Endothelial cell of umbilical vein (primary cell): Measurements from ENCODE around the gene HEBP1. TPM values are rescaled to one million over a fixed set of nuclear protein-coding genes. Genes with fewer than 3 reads are reported as not detected.
A peak's percentile ranks its signal among the peaks of the same experiment; 100 is the strongest.

Source experiments
- BruUV-seq: library from RNA; stranded (reverse); fragments of 400-500 nt; replicated peaks from 2 replicates; lab custom pipeline; 2021; lab: Mats Ljungman, UMichigan
- CTCF ChIA-PET: fragments of 300-600, 350-600 bp; sonication (Branson Sonifier 250); formaldehyde crosslinking; loops from one replicate; lab custom pipeline; 2021; ENCODE audit warnings: antibody characterized with exemption, inconsistent platforms; lab: Charles Lee
- POLR2A ChIA-PET: fragments of 300-600, 350-600 bp; sonication (Branson Sonifier 250); formaldehyde crosslinking; loops from one replicate; lab custom pipeline; 2021; ENCODE audit warnings: antibody characterized with exemption, inconsistent platforms; lab: Charles Lee
- DNase-seq: peaks from one replicate; pipeline ENCODE4 v3.0.0-alpha.2; 2011; ENCODE audit warnings: low read depth, low spot score
- FAIRE-seq: peaks from 2 replicates; lab custom pipeline; 2011; peaks lifted over from hg19 to GRCh38; lab: Jason Lieb, UNC
- H2AFZ ChIP-seq: 2 replicates; pipeline ENCODE4 v1.6.0; 2012; ENCODE audit warnings: low read depth, low read length, control low read depth, inconsistent platforms
- H3K27ac ChIP-seq: 2 replicates; pipeline ENCODE4 v1.5.1; 2011; ENCODE audit warnings: low read depth, mild to moderate bottlenecking, control low read depth, low read length, moderate library complexity; ENCODE audit not compliant: insufficient read depth
- H3K27me3 ChIP-seq, 2 experiments: 2 replicates each; pipeline versions ENCODE4 v1.6.0 to v1.6.1; 2011; ENCODE audit warnings: low read length in 2 of 2, mixed read lengths in 1 of 2; ENCODE audit not compliant: control insufficient read depth in 2 of 2, insufficient read depth in 2 of 2
- H3K36me3 ChIP-seq, 2 experiments: 2 replicates in 1 of 2; 3 replicates in 1 of 2; pipeline ENCODE4 v1.5.1; 2011; ENCODE audit warnings: low read length in 2 of 2, mild to moderate bottlenecking in 1 of 2, moderate library complexity in 1 of 2; ENCODE audit not compliant: control insufficient read depth in 2 of 2, insufficient read depth in 2 of 2; ENCODE audit errors: extremely low read depth in 1 of 2
- H3K4me1 ChIP-seq: 3 replicates; pipeline ENCODE4 v1.5.1; 2011; ENCODE audit warnings: mild to moderate bottlenecking, low read length; ENCODE audit not compliant: control insufficient read depth, insufficient read depth; ENCODE audit errors: extremely low read depth
- H3K4me2 ChIP-seq: 2 replicates; pipeline ENCODE4 v1.6.1; 2011; ENCODE audit warnings: low read length, control low read depth, mixed read lengths; ENCODE audit not compliant: insufficient read depth
- H3K4me3 ChIP-seq, 3 experiments: fragments of 200-600 bp in 1 of 3; sonication (generic), shearing (Covaris generic) in 1 of 3; replicated peaks in 1 of 3; 2 replicates each; pipeline ENCODE4 v1.5.1; 2011 to 2016; ENCODE audit warnings: control low read depth in 3 of 3, low read length in 3 of 3, mild to moderate bottlenecking in 2 of 3, inconsistent platforms in 1 of 3, low read depth in 1 of 3, moderate library complexity in 1 of 3; ENCODE audit not compliant: insufficient read depth in 1 of 3
- H3K79me2 ChIP-seq: 2 replicates; pipeline ENCODE4 v1.6.0; 2012; ENCODE audit warnings: low read length, inconsistent platforms; ENCODE audit not compliant: control insufficient read depth, insufficient read depth
- H3K9ac ChIP-seq: replicated peaks from 2 replicates; pipeline ENCODE3; 2011; ENCODE audit warnings: low read length, control low read depth; ENCODE audit not compliant: insufficient read depth; ENCODE audit errors: extremely low read depth
- H3K9me1 ChIP-seq: replicated peaks from 3 replicates; pipeline ENCODE4 v1.6.0; 2011; ENCODE audit warnings: mild to moderate bottlenecking, low read length; ENCODE audit not compliant: control insufficient read depth, insufficient read depth; ENCODE audit errors: extremely low read depth
- H3K9me3 ChIP-seq: replicated peaks from 2 replicates; pipeline ENCODE4 v1.5.1; 2012; ENCODE audit warnings: low read length, inconsistent platforms; ENCODE audit not compliant: control insufficient read depth, insufficient read depth
- H4K20me1 ChIP-seq: replicated peaks from 2 replicates; pipeline ENCODE3; 2011; ENCODE audit warnings: mild to moderate bottlenecking, low read length; ENCODE audit not compliant: control insufficient read depth, insufficient read depth; ENCODE audit errors: extremely low read depth
- CTCF ChIP-seq, 2 donors: IDR thresholded peaks; 1 replicate in 1 of 2; 2 replicates in 1 of 2; pipeline ENCODE4 v1.5.1; 2011; ENCODE audit warnings: low read length in 2 of 2, mild to moderate bottlenecking in 2 of 2, moderate library complexity in 2 of 2, control low read depth in 1 of 2, inconsistent platforms in 1 of 2, low read depth in 1 of 2; ENCODE audit not compliant: insufficient read depth in 1 of 2; ENCODE audit errors: extremely low read depth in 1 of 2
- FOS ChIP-seq: IDR thresholded peaks from 2 replicates; pipeline ENCODE4 v1.6.1; 2011; ENCODE audit warnings: mild to moderate bottlenecking, low read length, moderate library complexity, borderline replicate concordance; ENCODE audit not compliant: insufficient read depth
- GATA2 ChIP-seq: IDR thresholded peaks from 2 replicates; pipeline ENCODE4 v1.7.0; 2011; ENCODE audit warnings: low read depth, mild to moderate bottlenecking, moderate library complexity, mixed read lengths, low read length; ENCODE audit not compliant: insufficient read length, insufficient read depth
- MYC ChIP-seq: IDR thresholded peaks from one replicate; pipeline ENCODE4 v1.6.1; 2011; ENCODE audit warnings: mild to moderate bottlenecking, low read depth, low read length
- dilution Hi-C: fragments of 300-500 bp; cut with MboI; formaldehyde crosslinking; loops from one replicate; pipeline ENCODE4 v1.15.0; 2019; ENCODE audit warnings: low sequenced_read_pairs; ENCODE audit not compliant: extremely low pct_ligation_motif_present
- intact Hi-C: fragments of 100-400 bp; cut with micrococcal nuclease; formaldehyde crosslinking; loops from one replicate; pipeline ENCODE4 v1.10.0; 2022
- polyA plus RNA-seq, 4 experiments: library from polyadenylated mRNA; depleted of rRNA in 3 of 4; stranded (reverse) in 3 of 4; unstranded in 1 of 4; fragments of >200 nt; gene quantifications; 2 replicates each; pipeline versions ENCODE4 v1.2.1 to v1.2.3, GENCODE V29; 2011 to 2012; ENCODE audit warnings: missing spikeins in 1 of 4
- total RNA-seq: library from RNA; stranded (reverse); gene quantifications from 2 replicates; pipeline ENCODE4 v1.2.3, GENCODE V29; 2021

Gene HEBP1
- total and polyA plus RNA-seq, 2 donors (not counting 3 experiments of a cell fraction or from before 2014, with no cell fraction given) = 23.1 to 59.5 TPM

- DNase-seq (no peak), FAIRE-seq (no peak)
- BruUV-seq = no TSS peak
- Histone ChIP-seq H3K4me2 (peak overlapping the region; percentile 73), H3K9me3 (no peaks in the 10 kb centered on the region), H3K9me1 (no peaks in the 10 kb centered on the region), H3K79me2 (peaks cover 5% of the 10 kb centered on the region), H3K4me1 (peaks cover 22% of the 10 kb centered on the region), H3K27me3 (no peaks in the 10 kb centered on the region), H3K36me3 (no peaks in the 10 kb centered on the region), H3K9ac (peak overlapping the region; percentile 71), H3K4me3 (peak overlapping the region; percentile 53 to 60 (median 55)), H2AFZ (peak overlapping the region; percentile 86), H4K20me1 (no peaks in the 10 kb centered on the region), H3K27ac (peak overlapping the region; percentile 55)
- POLR2A ChIA-PET = no interaction called here
- intact Hi-C loops (loop anchor here (1.0 to 2.0 kb wide), 2 partner anchors 195 to 233 kb away; partner anchors contain the start of gene EMP1), dilution Hi-C loops (no loop called here)
- TF ChIP-seq MYC (no peak), GATA2 (no peak), FOS (no peak)
- CTCF ChIA-PET = interaction anchor here (1.8 kb wide), 1 partner anchor 210 kb away, joined by 13 read pairs; no protein-coding TSS in a partner anchor
These were observed 1.6 kb upstream of the HEBP1 start for GRCh38 chr12:13001775-13002040.

DNA sequence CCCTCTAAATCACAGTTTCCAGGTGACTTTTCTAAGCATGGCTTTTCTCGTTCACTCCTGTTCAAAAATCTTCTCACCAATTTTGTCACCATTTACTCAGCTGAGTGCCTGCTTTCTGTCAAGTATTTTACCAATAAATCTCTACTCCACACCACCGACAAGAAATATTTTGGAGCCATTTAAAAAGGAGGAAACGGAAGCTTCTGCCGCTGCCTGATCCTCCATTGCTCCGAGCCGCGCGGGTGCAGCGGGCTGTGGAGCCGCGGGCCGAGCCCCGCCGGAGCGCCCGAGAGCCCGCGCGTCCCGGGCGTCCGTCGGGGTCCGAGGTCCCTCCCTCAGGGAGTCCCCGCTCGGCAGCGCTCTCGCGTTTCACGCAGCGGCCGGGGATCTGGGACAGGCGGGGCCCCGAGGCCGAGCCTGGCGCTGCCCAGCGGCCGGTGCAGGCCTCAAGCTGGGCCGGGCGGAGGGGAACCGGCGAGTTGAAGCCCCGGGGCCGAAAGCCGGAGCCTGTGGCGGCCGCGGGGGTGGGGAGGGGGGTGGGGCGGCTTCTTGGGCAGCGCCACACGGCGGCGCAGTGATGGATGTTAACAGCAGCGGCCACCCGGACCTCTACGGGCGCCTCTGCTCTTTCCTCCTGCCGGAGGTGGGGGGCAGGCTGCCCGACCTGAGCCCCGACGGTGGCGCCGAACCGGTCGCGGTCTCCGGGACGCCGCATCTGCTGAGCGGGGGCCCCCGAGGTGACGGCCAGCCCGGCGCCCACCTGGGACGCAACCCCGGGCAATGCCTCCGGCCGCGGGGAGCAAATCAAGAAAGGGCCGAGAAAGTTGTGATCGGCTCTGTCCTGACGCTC, 1.1 kb upstream of the HEBP1 start:
- Histone ChIP-seq H3K9me1 (no peaks in the 10 kb centered on the region), H4K20me1 (no peaks in the 10 kb centered on the region), H3K79me2 (peaks cover 7% of the 10 kb centered on the region), H3K9me3 (no peaks in the 10 kb centered on the region), H3K4me1 (peaks cover 22% of the 10 kb centered on the region), H3K27me3 (no peaks in the 10 kb centered on the region), H3K9ac (peak overlapping the region; percentile 71), H2AFZ (peak overlapping the region; percentile 86), H3K4me2 (peak overlapping the region; percentile 73), H3K27ac (peak overlapping the region; percentile 71), H3K4me3 (peak overlapping the region; percentile 53 to 60 (median 55)), H3K36me3 (no peaks in the 10 kb centered on the region)
- DNase-seq (peak; percentile 61), FAIRE-seq (peak; percentile 4)
- POLR2A ChIA-PET = no interaction called here
- dilution Hi-C loops (no loop called here), intact Hi-C loops (loop anchor here (1.0 to 2.0 kb wide), 8 partner anchors 43 to 233 kb away; partner anchors contain the start of genes EMP1 and FAM234B)
- no TSS peak for BruUV-seq
- peak in 1 of 2 donors; percentile 68 for TF ChIP-seq CTCF (IDR thresholded peaks at IDR 0.05; ENCODE audit: extremely low read depth in 1 of 2, insufficient read depth in 1 of 2, low read depth in 1 of 2, low read length in 2 of 2)
- TF ChIP-seq GATA2 = no peak
- CTCF ChIA-PET = interaction anchor here (0.9 to 1.8 kb wide), 4 partner anchors 15 to 210 kb away, joined by 3 to 13 read pairs (median 4); no protein-coding TSS in a partner anchor
